Measurements from ENCODE around the gene PTGER3. TPM values are rescaled to one million over a fixed set of nuclear protein-coding genes. Genes with fewer than 3 reads are reported as not detected.

PTGER3 gene
- total RNA-seq, 1 experiment from 2014 or later = not detected

DNA sequence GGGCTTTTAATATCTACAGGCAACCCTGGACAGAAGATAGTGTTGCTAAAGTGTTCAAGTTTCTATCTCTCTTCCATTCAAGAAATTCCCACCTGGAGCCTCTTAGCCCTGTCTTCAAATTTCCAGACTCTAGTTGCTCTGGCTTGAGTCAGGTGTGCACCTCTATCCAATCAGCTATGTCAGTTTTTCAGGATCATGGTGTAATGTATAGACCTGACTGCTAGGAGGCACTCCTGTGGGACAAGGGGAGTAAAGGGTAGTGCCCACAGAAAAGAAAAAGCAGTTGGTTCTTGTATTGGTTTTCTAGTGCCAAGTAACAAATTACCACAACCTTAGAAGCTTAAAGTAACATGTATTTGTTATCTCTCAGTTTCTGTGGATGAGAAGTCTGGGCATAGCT lies 39.4 kb upstream of the PTGER3 start:
- no peaks in the 10 kb centered on the region for H3K9me3 ChIP-seq
- Mint-ChIP-seq H3K27me3 (ENCODE audit: insufficient read depth, unreplicated experiment) (no peaks in the 10 kb centered on the region), H3K36me3 (ENCODE audit: insufficient read depth, unreplicated experiment) (no peaks in the 10 kb centered on the region), H3K4me1 (ENCODE audit: low read depth, unreplicated experiment) (no peaks in the 10 kb centered on the region), H3K27ac (ENCODE audit: unreplicated experiment) (no peak overlapping the region), H3K4me3 (ENCODE audit: unreplicated experiment) (no peak overlapping the region), H3K9me3 (ENCODE audit: unreplicated experiment) (no peaks in the 10 kb centered on the region)
- no peak for DNase-seq
- TF ChIP-seq, protein P1, sequence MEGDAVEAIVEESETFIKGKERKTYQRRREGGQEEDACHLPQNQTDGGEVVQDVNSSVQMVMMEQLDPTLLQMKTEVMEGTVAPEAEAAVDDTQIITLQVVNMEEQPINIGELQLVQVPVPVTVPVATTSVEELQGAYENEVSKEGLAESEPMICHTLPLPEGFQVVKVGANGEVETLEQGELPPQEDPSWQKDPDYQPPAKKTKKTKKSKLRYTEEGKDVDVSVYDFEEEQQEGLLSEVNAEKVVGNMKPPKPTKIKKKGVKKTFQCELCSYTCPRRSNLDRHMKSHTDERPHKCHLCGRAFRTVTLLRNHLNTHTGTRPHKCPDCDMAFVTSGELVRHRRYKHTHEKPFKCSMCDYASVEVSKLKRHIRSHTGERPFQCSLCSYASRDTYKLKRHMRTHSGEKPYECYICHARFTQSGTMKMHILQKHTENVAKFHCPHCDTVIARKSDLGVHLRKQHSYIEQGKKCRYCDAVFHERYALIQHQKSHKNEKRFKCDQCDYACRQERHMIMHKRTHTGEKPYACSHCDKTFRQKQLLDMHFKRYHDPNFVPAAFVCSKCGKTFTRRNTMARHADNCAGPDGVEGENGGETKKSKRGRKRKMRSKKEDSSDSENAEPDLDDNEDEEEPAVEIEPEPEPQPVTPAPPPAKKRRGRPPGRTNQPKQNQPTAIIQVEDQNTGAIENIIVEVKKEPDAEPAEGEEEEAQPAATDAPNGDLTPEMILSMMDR (IDR thresholded peaks at IDR 0.05; ENCODE audit: insufficient read depth in 1 of 2, low read depth in 1 of 2, low read length in 1 of 2, severe bottlenecking in 1 of 2, unreplicated experiment in 1 of 2) = no peak
- no peaks in the 10 kb centered on the region for H3K4me1 ChIP-seq
- no peaks in the 10 kb centered on the region for H3K27me3 ChIP-seq (replicated peaks; ENCODE audit: control insufficient read depth, insufficient read depth, low read length)
- CTCF ChIA-PET = no interaction called here
- H3K36me3 ChIP-seq (ENCODE audit: control insufficient read depth, insufficient read depth, low read length) = no peaks in the 10 kb centered on the region
- intact Hi-C loops (cut with micrococcal nuclease; ENCODE audit: unreplicated experiment) = no loop called here
- POLR2A ChIA-PET = no interaction called here
- no TSS peak for BruUV-seq (replicated peaks)
- H3K4me3 ChIP-seq (ENCODE audit: low read depth, low read length) = no peak overlapping the region

DNA sequence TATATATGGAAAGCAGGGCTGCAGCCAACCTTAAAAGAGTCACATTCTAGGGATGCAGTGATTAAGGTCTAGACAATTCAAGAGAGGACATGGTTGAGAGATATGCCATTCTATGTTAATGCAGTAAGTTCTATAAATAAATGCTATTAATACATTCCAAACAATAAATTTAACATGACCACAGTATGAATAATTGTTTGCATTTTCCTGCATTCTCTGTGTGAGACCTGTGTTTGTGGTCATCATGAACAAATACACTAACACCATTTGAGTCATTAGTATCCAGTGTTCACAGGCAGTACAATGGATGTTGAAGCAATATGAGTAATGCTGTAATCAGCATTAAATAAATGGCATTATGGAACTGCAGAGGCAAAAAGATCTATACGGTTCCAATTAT lies 38.7 kb upstream of the PTGER3 start:
- ChIA-PET CTCF (no interaction called here), POLR2A (no interaction called here)
- Mint-ChIP-seq H3K27me3 (ENCODE audit: insufficient read depth, unreplicated experiment) (no peaks in the 10 kb centered on the region), H3K36me3 (ENCODE audit: insufficient read depth, unreplicated experiment) (no peaks in the 10 kb centered on the region), H3K4me1 (ENCODE audit: low read depth, unreplicated experiment) (no peaks in the 10 kb centered on the region), H3K27ac (ENCODE audit: unreplicated experiment) (no peak overlapping the region), H3K4me3 (ENCODE audit: unreplicated experiment) (no peak overlapping the region), H3K9me3 (ENCODE audit: unreplicated experiment) (no peaks in the 10 kb centered on the region)
- TF ChIP-seq, protein P1 (IDR thresholded peaks at IDR 0.05; ENCODE audit: insufficient read depth in 1 of 2, low read depth in 1 of 2, low read length in 1 of 2, severe bottlenecking in 1 of 2, unreplicated experiment in 1 of 2) = no peak
- no peak for DNase-seq
- BruUV-seq (replicated peaks) = no TSS peak
- H3K4me1 ChIP-seq = no peaks in the 10 kb centered on the region
- H3K36me3 ChIP-seq (ENCODE audit: control insufficient read depth, insufficient read depth, low read length) = no peaks in the 10 kb centered on the region
- intact Hi-C loops (cut with micrococcal nuclease; ENCODE audit: unreplicated experiment) = no loop called here
- H3K27me3 ChIP-seq (replicated peaks; ENCODE audit: control insufficient read depth, insufficient read depth, low read length) = no peaks in the 10 kb centered on the region
- no peak overlapping the region for H3K4me3 ChIP-seq (ENCODE audit: low read depth, low read length)
- no peaks in the 10 kb centered on the region for H3K9me3 ChIP-seq

DNA sequence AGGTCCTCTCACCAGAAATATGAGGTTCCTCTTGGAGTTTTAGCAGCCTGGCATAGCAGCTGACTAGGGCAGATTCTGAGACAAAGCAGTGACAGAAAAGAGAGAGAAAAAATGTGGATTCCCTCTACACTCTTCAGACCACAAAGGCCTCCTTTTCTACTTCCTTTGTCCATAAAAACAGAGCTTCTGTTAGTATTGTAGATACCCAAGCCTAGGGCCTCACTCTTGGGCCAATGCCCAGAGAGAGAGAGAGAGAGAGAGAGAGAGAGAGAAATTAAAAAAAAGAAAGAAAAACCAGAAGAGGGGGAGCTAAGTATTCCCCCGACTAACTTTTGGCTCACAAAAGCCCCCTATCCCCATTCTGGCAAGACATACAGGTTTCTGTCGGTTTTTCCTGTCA lies 35.7 kb upstream of the PTGER3 start:
- Mint-ChIP-seq H3K4me3 (ENCODE audit: unreplicated experiment) (no peak overlapping the region), H3K27ac (ENCODE audit: unreplicated experiment) (no peak overlapping the region), H3K27me3 (ENCODE audit: insufficient read depth, unreplicated experiment) (no peaks in the 10 kb centered on the region), H3K4me1 (ENCODE audit: low read depth, unreplicated experiment) (no peaks in the 10 kb centered on the region), H3K36me3 (ENCODE audit: insufficient read depth, unreplicated experiment) (no peaks in the 10 kb centered on the region), H3K9me3 (ENCODE audit: unreplicated experiment) (no peaks in the 10 kb centered on the region)
- Histone ChIP-seq H3K9me3 (no peaks in the 10 kb centered on the region), H3K4me3 (ENCODE audit: low read depth, low read length) (no peak overlapping the region), H3K36me3 (ENCODE audit: control insufficient read depth, insufficient read depth, low read length) (no peaks in the 10 kb centered on the region), H3K27me3 (replicated peaks; ENCODE audit: control insufficient read depth, insufficient read depth, low read length) (no peaks in the 10 kb centered on the region), H3K4me1 (no peaks in the 10 kb centered on the region)
- TF ChIP-seq, protein P1 (IDR thresholded peaks at IDR 0.05; ENCODE audit: insufficient read depth in 1 of 2, low read depth in 1 of 2, low read length in 1 of 2, severe bottlenecking in 1 of 2, unreplicated experiment in 1 of 2) = no peak
- BruUV-seq (replicated peaks) = no TSS peak
- POLR2A ChIA-PET = no interaction called here
- CTCF ChIA-PET = no interaction called here
- intact Hi-C loops (cut with micrococcal nuclease; ENCODE audit: unreplicated experiment) = no loop called here
- DNase-seq = no peak
